Epidermal melanocyte (primary cell): ENCODE results near the gene RPTOR.
"Not testable (repeated sequence)": the region's sequence is repeated elsewhere in the genome, so short reads cannot be mapped to it uniquely, and the experiment has no call there.

Experiments
- DNase-seq: peaks from one replicate; pipeline ENCODE4 v3.0.0; 2011; ENCODE audit warnings: low spot score; ENCODE audit not compliant: insufficient read length

RPTOR gene

DNA sequence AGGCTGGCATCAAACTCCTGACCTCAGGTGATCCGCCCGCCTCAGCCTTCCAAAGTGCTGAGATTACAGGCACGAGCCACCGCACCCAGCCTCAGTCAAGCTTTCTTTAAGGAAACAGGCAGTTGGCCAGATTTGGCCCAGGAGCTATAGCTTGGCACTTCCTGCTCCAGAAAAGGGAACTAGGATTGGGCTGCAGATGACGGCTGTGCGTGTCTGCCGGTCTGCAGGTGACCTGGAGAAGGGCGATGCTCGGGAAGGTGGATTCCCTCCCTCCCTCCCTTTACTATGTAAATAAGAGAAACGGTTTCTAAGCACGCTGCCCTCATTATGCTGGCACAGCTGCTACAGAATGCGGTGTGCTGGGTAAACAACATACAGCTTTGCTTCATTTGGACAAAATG, 215.9 kb downstream of the RPTOR start:
- DNase-seq = no peak

GRCh38 chr17:80761110-80761871, 216.7 kb downstream of the RPTOR start:
- no peak for DNase-seq

DNA sequence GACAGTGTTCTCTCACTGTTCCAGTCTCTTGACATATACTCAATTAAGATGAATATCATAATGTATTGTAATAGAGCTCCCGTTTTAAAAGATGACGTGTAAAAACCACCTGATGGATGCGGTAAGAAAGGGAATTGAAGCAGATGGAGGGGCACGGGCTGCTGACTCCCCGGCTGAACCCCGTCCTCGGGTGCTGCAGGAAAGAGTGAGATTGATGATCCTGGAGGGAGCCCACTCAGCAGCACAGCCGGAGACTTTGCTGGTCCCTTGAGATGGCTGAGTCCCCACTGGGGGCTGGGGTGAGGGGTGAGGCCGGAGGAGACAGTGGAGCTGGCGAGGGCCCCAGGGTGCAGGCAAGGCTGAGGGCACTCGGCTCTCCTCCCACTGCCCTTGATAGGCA, 217.4 kb downstream of the RPTOR start:
- no peak for DNase-seq

GRCh38 chr17:80763293-80763867, 218.7 kb downstream of the RPTOR start:
- no peak for DNase-seq

- DNase-seq = not testable (repeated sequence)
These were observed 220.0 kb downstream of the RPTOR start for GRCh38 chr17:80764627-80765145.

GRCh38 chr17:80765241-80765961, 220.8 kb downstream of the RPTOR start:
- DNase-seq = no peak

GRCh38 chr17:80766290-80766855, 221.7 kb downstream of the RPTOR start:
- no peak for DNase-seq

- DNase-seq = no peak
These were observed 223.8 kb downstream of the RPTOR start for GRCh38 chr17:80768389-80768788.

GRCh38 chr17:80768936-80769335, 224.3 kb downstream of the RPTOR start:
- DNase-seq = no peak

DNA sequence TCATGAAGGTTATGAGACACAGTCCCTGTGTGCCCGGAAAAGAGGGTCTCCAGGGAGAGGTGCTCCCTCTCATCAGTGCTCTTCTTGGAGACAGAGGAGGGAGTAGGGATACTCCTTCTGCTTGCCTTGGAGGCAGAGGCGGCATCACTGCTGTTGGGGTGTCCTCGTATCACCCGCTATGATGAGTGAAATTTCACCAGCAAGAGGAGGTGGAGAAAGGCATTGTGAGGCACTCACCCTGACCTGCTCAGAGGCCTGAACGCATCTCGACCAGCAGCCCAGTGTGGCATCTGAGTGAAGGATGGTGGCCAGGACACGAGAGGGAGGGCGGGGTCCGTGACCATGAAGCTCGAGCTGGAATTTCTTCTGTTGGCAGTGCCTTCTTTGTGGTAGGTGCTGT, 224.9 kb downstream of the RPTOR start:
- DNase-seq = no peak

- DNase-seq = no peak
These were observed 225.4 kb downstream of the RPTOR start for GRCh38 chr17:80769936-80770625.

- no peak for DNase-seq
These were observed 226.4 kb downstream of the RPTOR start for GRCh38 chr17:80770881-80771611.

GRCh38 chr17:80771612-80772005, 227.0 kb downstream of the RPTOR start:
- no peak for DNase-seq

DNA sequence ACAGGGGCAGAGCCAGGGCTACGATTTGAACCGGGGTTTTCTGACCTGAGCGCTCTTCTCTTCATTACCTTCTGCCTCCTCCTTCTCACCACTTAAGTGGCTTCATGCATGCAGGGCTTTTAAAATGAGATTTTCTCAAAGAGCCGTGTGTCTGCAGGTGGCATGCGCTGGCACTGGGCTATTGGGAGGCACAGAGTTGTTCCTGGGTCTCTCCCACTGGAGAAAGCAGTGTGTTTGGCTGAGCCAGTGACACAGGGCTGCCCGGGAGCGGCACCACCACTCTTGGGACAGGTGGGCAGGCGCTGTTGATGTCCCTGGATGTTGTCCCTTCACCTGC, 228.2 kb downstream of the RPTOR start:
- DNase-seq = no peak

- peak; percentile 54 for DNase-seq
These were observed 228.8 kb downstream of the RPTOR start for GRCh38 chr17:80773243-80773991.

- no peak for DNase-seq
These were observed 229.5 kb downstream of the RPTOR start for GRCh38 chr17:80774146-80774545.

GRCh38 chr17:80774643-80775281, 230.1 kb downstream of the RPTOR start:
- DNase-seq = no peak

GRCh38 chr17:80775863-80776262, 231.2 kb downstream of the RPTOR start:
- DNase-seq = no peak

DNA sequence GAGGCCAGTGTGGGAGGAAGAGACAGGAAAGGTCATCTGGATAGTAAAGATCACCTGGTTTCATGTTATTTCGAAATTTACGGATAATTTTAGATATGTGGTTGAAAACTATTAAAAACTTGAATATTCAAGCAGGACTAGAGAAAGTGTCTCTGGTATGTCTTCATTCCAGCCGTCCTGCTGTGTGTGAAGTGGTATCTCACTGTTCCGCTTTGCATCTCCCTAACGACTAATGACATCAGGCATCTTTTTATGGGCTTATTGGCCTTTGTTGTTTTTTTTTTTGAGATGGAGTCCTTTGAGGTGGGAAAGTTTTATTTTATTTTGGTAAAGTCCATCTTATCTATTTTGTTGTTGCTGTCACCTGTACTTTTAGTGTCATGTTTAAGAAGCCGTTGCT, 232.6 kb downstream of the RPTOR start:
- no peak for DNase-seq

- DNase-seq = no peak
These were observed 234.1 kb downstream of the RPTOR start for GRCh38 chr17:80778716-80779115.
